Smooth muscle cell (in vitro differentiated cells): ENCODE data around the gene FKRP. TPM values are rescaled to one million over a fixed set of nuclear protein-coding genes. Genes with fewer than 3 reads are reported as not detected.

ENCODE experiments used
- DNase-seq: peaks from one replicate; lab custom pipeline; 2025; ENCODE audit not compliant: unreplicated experiment; lab: John Stamatoyannopoulos, UW
- H2AFZ ChIP-seq: fragments of 200-600 bp; sonication (generic); 2 replicates; pipeline ENCODE4 v1.6.0; 2016; ENCODE audit warnings: antibody characterized with exemption, low read depth, mild to moderate bottlenecking
- H3F3A ChIP-seq: fragments of 200-600 bp; sonication (generic); 2 replicates; pipeline ENCODE4 v1.6.0; 2017; ENCODE audit warnings: antibody characterized with exemption, low read depth
- H3K27ac ChIP-seq: fragments of 200-600 bp; sonication (generic); 2 replicates; pipeline ENCODE4 v1.5.1; 2016; ENCODE audit warnings: low read depth, mild to moderate bottlenecking
- H3K27me3 ChIP-seq: fragments of 200-600 bp; sonication (generic); 2 replicates; pipeline ENCODE4 v1.6.1; 2016; ENCODE audit warnings: low read depth, mild to moderate bottlenecking
- H3K36me3 ChIP-seq: fragments of 200-600 bp; sonication (generic); 2 replicates; pipeline ENCODE4 v1.5.1; 2016; ENCODE audit warnings: low read depth
- H3K4me1 ChIP-seq: fragments of 200-600 bp; sonication (generic); 2 replicates; pipeline ENCODE4 v1.5.1; 2016; ENCODE audit warnings: low read depth
- H3K4me2 ChIP-seq: fragments of 200-600 bp; sonication (generic); 2 replicates; pipeline ENCODE4 v1.6.0; 2016; ENCODE audit warnings: mild to moderate bottlenecking
- H3K4me3 ChIP-seq: fragments of 200-600 bp; sonication (generic); 2 replicates; pipeline ENCODE4 v1.5.1; 2016; ENCODE audit warnings: mild to moderate bottlenecking
- H3K79me2 ChIP-seq: fragments of 200-600 bp; sonication (generic); 2 replicates; pipeline ENCODE4 v1.6.0; 2016; ENCODE audit warnings: low read depth, mild to moderate bottlenecking
- H3K9ac ChIP-seq: fragments of 200-600 bp; sonication (generic); 2 replicates; pipeline ENCODE4 v1.6.0; 2016; ENCODE audit warnings: low read depth
- H3K9me3 ChIP-seq: fragments of 200-600 bp; sonication (generic); replicated peaks from 2 replicates; pipeline ENCODE4 v1.5.1; 2016; ENCODE audit warnings: low read depth
- H4K20me1 ChIP-seq: fragments of 200-600 bp; sonication (generic); 2 replicates; pipeline ENCODE4 v1.6.0; 2016; ENCODE audit warnings: low read depth
- WGBS: methylation state at CpG from one replicate; pipeline ENCODE4 v1.1.7; 2016; ENCODE audit warnings: low lambda C conversion rate; 5-methylcytosine and 5-hydroxymethylcytosine counted together
- polyA plus RNA-seq: library from polyadenylated mRNA; unstranded; fragments of >200 nt; fragmentation: Nextera tagmentation; extraction: Ambion mirVana; gene quantifications from 2 replicates; pipeline ENCODE4 v1.2.1, GENCODE V29; 2016
- total RNA-seq: library from RNA; depleted of rRNA; stranded (reverse); fragments of >200 nt; gene quantifications from 2 replicates; pipeline ENCODE4 v1.2.3, GENCODE V29; 2014
- TF ChIP-seq, protein P1 (sequence below): fragments of 200-600 bp; sonication (generic); IDR thresholded peaks from 2 replicates; pipeline ENCODE4 v1.5.1; 2017; ENCODE audit warnings: borderline replicate concordance, mild to moderate bottlenecking, antibody characterized with exemption; ENCODE audit not compliant: insufficient read depth, poor library complexity, severe bottlenecking

The FKRP gene
- total and polyA plus RNA-seq, 2 experiments from 2014 or later: 18.9 to 35.2 TPM

DNA sequence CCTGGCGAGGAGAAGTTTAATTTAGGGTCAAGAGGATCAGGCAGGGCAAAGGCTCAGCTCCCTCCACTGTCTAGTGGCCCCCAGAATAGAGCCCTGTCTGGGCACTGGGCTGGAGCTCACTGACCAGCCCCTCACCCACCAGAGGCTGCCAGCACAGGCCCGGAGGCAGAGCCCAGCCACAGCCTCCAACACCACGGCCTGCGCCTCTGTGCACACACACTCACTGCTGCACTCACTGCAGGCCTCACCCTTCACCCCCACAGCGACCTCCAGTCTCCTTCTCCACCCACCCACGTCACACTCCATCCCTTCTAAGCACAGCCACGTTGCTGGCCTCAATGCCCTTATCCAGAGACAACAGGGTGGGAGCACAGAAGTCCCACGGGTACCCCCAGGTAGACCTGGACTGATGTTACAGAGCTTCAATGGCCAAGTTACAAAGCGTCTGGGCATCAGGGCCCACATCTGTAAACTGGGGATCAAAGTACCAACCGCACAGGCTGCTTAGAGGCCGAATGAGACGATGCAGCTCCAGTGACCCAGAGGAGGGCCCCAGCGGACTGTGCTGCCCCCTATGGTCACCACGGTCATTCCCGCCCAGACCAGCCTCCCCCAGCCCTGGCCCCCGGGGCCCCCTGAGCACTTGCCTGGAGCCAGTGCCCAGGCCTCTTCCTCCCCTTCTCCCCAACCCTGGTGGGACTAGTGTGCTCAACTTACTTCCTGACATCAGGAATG lies 24.4 kb upstream of the FKRP start:
- Histone ChIP-seq H3K36me3 (no peaks in the 10 kb centered on the region), H3K9me3 (no peaks in the 10 kb centered on the region), H3K27me3 (no peaks in the 10 kb centered on the region), H3K79me2 (peaks cover 4% of the 10 kb centered on the region), H3K4me1 (no peaks in the 10 kb centered on the region), H2AFZ (no peak overlapping the region), H3K27ac (no peak overlapping the region), H3K4me3 (no peak overlapping the region), H3K4me2 (no peak overlapping the region), H3F3A (peaks cover 9% of the 10 kb centered on the region), H4K20me1 (peaks cover 16% of the 10 kb centered on the region), H3K9ac (no peak overlapping the region)
- TF ChIP-seq, protein P1, sequence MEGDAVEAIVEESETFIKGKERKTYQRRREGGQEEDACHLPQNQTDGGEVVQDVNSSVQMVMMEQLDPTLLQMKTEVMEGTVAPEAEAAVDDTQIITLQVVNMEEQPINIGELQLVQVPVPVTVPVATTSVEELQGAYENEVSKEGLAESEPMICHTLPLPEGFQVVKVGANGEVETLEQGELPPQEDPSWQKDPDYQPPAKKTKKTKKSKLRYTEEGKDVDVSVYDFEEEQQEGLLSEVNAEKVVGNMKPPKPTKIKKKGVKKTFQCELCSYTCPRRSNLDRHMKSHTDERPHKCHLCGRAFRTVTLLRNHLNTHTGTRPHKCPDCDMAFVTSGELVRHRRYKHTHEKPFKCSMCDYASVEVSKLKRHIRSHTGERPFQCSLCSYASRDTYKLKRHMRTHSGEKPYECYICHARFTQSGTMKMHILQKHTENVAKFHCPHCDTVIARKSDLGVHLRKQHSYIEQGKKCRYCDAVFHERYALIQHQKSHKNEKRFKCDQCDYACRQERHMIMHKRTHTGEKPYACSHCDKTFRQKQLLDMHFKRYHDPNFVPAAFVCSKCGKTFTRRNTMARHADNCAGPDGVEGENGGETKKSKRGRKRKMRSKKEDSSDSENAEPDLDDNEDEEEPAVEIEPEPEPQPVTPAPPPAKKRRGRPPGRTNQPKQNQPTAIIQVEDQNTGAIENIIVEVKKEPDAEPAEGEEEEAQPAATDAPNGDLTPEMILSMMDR: peak; percentile 9
- 92% methylated on average over 16 of the region's 16 CpGs for WGBS
- DNase-seq: no peak

- no peak overlapping the region for H3K4me3 ChIP-seq
- no peaks in the 10 kb centered on the region for H3K36me3 ChIP-seq
- TF ChIP-seq, protein P1: no peak
- peaks cover 20% of the 10 kb centered on the region for H4K20me1 ChIP-seq
- H2AFZ ChIP-seq: no peak overlapping the region
- H3K79me2 ChIP-seq: no peaks in the 10 kb centered on the region
- no peaks in the 10 kb centered on the region for H3K9me3 ChIP-seq
- DNase-seq: no peak
- H3K9ac ChIP-seq: no peak overlapping the region
- peaks cover 9% of the 10 kb centered on the region for H3F3A ChIP-seq
- no peaks in the 10 kb centered on the region for H3K27me3 ChIP-seq
- H3K4me1 ChIP-seq: no peaks in the 10 kb centered on the region
- WGBS: 89% methylated on average over 17 of the region's 17 CpGs
- no peak overlapping the region for H3K4me2 ChIP-seq
- H3K27ac ChIP-seq: no peak overlapping the region
Observed at GRCh38 chr19:46722004-46722380, 23.9 kb upstream of the FKRP start.

DNA sequence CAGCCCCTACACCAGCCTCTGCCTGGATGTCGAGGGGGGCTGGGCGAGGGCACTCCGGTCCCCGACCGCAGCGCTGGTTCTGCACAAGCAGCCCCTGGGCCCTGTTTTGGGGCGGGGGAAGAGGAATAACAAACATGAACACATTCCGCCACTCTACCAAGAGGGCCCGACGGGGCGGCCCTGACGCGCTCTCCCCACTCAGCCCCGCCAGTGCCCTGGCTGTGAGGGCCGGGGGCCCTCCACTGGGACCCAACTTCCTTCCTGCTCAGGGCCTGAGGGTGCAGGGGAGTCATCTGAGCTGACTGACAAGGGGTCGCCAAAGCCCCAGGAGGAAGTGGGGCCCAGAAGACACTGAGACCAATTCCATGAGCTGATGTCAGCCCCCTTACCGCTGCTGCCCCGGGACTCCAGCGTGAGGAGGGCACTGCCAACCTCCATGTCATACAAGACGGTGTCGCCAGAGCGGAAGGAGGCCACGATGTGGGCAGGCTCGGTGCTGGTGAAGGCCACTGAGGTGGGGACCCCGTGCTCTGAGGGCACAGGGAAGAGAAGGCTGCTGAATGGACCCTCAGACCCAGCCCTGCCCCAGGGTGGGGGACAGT lies 23.3 kb upstream of the FKRP start:
- Histone ChIP-seq H3K4me3 (no peak overlapping the region), H3K79me2 (no peaks in the 10 kb centered on the region), H3K27me3 (no peaks in the 10 kb centered on the region), H3K36me3 (no peaks in the 10 kb centered on the region), H3K27ac (no peak overlapping the region), H3F3A (peaks cover 8% of the 10 kb centered on the region), H2AFZ (no peak overlapping the region), H3K4me1 (no peaks in the 10 kb centered on the region), H4K20me1 (peaks cover 26% of the 10 kb centered on the region), H3K9me3 (no peaks in the 10 kb centered on the region), H3K9ac (no peak overlapping the region), H3K4me2 (no peak overlapping the region)
- DNase-seq: no peak
- TF ChIP-seq, protein P1: no peak
- WGBS: 93% methylated on average over 25 of the region's 25 CpGs
